H1 (cell line): ENCODE measurements around the gene CDKN2B-AS1. TPM values are rescaled to one million over a fixed set of nuclear protein-coding genes. Genes with fewer than 3 reads are reported as not detected.

Experiments used
- CTCF ChIA-PET: fragments of 300-600 bp; sonication (Branson Sonifier 250); formaldehyde crosslinking; loops from one replicate; lab custom pipeline; 2021; ENCODE audit not compliant: partially characterized antibody; lab: Charles Lee
- POLR2A ChIA-PET: fragments of 300-600 bp; sonication (Branson Sonifier 250); formaldehyde crosslinking; loops from one replicate; lab custom pipeline; 2021; ENCODE audit warnings: inconsistent platforms; ENCODE audit not compliant: partially characterized antibody; lab: Charles Lee
- DNase-seq, 2 experiments: peaks; one replicate each; pipeline versions ENCODE4 v3.0.0 to v3.0.0-alpha.2; 2010 to 2022; ENCODE audit warnings: low spot score in 2 of 2, low read depth in 1 of 2, mixed read lengths in 1 of 2
- FAIRE-seq: peaks from 2 replicates; lab custom pipeline; 2011; peaks lifted over from hg19 to GRCh38; lab: Jason Lieb, UNC
- H2AFZ ChIP-seq: 2 replicates; pipeline ENCODE4 v1.8.1; 2012; ENCODE audit warnings: low read length, inconsistent platforms
- H2AK5ac ChIP-seq: 2 replicates; pipeline ENCODE4 v1.6.1; 2013; ENCODE audit warnings: low read depth, low read length
- H2BK120ac ChIP-seq: replicated peaks from 2 replicates; pipeline ENCODE3; 2013; ENCODE audit warnings: low read depth, low read length, inconsistent platforms
- H2BK12ac ChIP-seq: 2 replicates; pipeline ENCODE4 v1.6.1; 2013; ENCODE audit warnings: low read depth, low read length
- H2BK15ac ChIP-seq: 2 replicates; pipeline ENCODE4 v1.6.1; 2013; ENCODE audit warnings: low read length
- H2BK20ac ChIP-seq: 2 replicates; pipeline ENCODE4 v1.6.1; 2013; ENCODE audit warnings: low read length
- H2BK5ac ChIP-seq: 2 replicates; pipeline ENCODE4 v1.6.1; 2013; ENCODE audit warnings: low read depth, low read length
- H3K14ac ChIP-seq: 2 replicates; pipeline ENCODE4 v1.6.1; 2013; ENCODE audit warnings: inconsistent platforms; ENCODE audit not compliant: insufficient read length
- H3K18ac ChIP-seq: 2 replicates; pipeline ENCODE4 v1.6.1; 2013; ENCODE audit warnings: low read length; ENCODE audit errors: extremely low read depth
- H3K23ac ChIP-seq: 2 replicates; pipeline ENCODE4 v1.6.1; 2013; ENCODE audit warnings: inconsistent platforms; ENCODE audit not compliant: insufficient read length
- H3K23me2 ChIP-seq: 2 replicates; pipeline ENCODE4 v1.6.1; 2013; ENCODE audit warnings: low read depth, low read length
- H3K27ac ChIP-seq: 2 replicates; pipeline ENCODE4 v1.6.1; 2011; ENCODE audit warnings: low read depth, low read length, inconsistent platforms
- H3K27me3 ChIP-seq, 4 experiments: replicated peaks in 1 of 4; 1 replicate in 1 of 4; 2 replicates in 3 of 4; pipeline versions ENCODE4 v1.6.1 to v1.8.1; 2011 to 2013; ENCODE audit warnings: low read length in 3 of 4, mild to moderate bottlenecking in 3 of 4, inconsistent platforms in 2 of 4, mixed read lengths in 2 of 4, moderate library complexity in 1 of 4; ENCODE audit not compliant: control insufficient read depth in 3 of 4, insufficient read depth in 3 of 4; ENCODE audit errors: extremely low read depth in 1 of 4
- H3K36me3 ChIP-seq, 4 experiments: 2 replicates each; pipeline versions ENCODE4 v1.6.1 to v1.8.1; 2011 to 2013; ENCODE audit warnings: mild to moderate bottlenecking in 4 of 4, low read length in 3 of 4, moderate library complexity in 2 of 4, control low read depth in 1 of 4, inconsistent platforms in 1 of 4; ENCODE audit not compliant: insufficient read depth in 4 of 4, control insufficient read depth in 2 of 4
- H3K4ac ChIP-seq: replicated peaks from 2 replicates; pipeline ENCODE3; 2013; ENCODE audit warnings: low read length, low read depth, mixed read lengths, inconsistent platforms; ENCODE audit not compliant: insufficient read length
- H3K4me1 ChIP-seq, 4 experiments: replicated peaks in 1 of 4; 1 replicate in 1 of 4; 2 replicates in 3 of 4; pipeline versions ENCODE4 v1.6.1 to v1.8.1; 2011 to 2013; ENCODE audit warnings: low read length in 3 of 4, inconsistent platforms in 2 of 4, mixed read lengths in 1 of 4; ENCODE audit not compliant: insufficient read depth in 4 of 4, control insufficient read depth in 3 of 4
- H3K4me2 ChIP-seq, 2 experiments: 2 replicates each; pipeline versions ENCODE4 v1.6.1 to v1.8.1; 2011 to 2013; ENCODE audit warnings: low read depth in 2 of 2, low read length in 2 of 2, control low read depth in 1 of 2, inconsistent platforms in 1 of 2, mild to moderate bottlenecking in 1 of 2; ENCODE audit not compliant: insufficient read depth in 1 of 2
- H3K4me3 ChIP-seq, 4 experiments: fragments of 200-600, 300-600 bp in 1 of 4; sonication (generic), shearing (Covaris generic), sonication (Bioruptor Twin) in 1 of 4; 2 replicates each; pipeline versions ENCODE4 v1.5.1 to v1.8.1; 2011 to 2016; ENCODE audit warnings: low read length in 4 of 4, low read depth in 3 of 4, control low read depth in 2 of 4, inconsistent platforms in 2 of 4, mild to moderate bottlenecking in 2 of 4, mixed read lengths in 1 of 4, moderate library complexity in 1 of 4; ENCODE audit not compliant: insufficient read depth in 2 of 4; ENCODE audit errors: extremely low read depth in 1 of 4
- H3K56ac ChIP-seq: replicated peaks from 2 replicates; pipeline ENCODE3; 2013; ENCODE audit warnings: low read depth, mild to moderate bottlenecking, mixed read lengths, low read length, inconsistent platforms; ENCODE audit not compliant: insufficient read length
- H3K79me1 ChIP-seq: 2 replicates; pipeline ENCODE4 v1.6.1; 2013; ENCODE audit warnings: low read depth, low read length, control low read depth
- H3K79me2 ChIP-seq, 2 experiments: 2 replicates each; pipeline versions ENCODE4 v1.6.1 to v1.8.1; 2012 to 2013; ENCODE audit warnings: low read length in 2 of 2, mild to moderate bottlenecking in 2 of 2, inconsistent platforms in 1 of 2; ENCODE audit not compliant: insufficient read depth in 2 of 2, control insufficient read depth in 1 of 2
- H3K9ac ChIP-seq, 4 experiments: replicated peaks in 1 of 4; 1 replicate in 1 of 4; 2 replicates in 3 of 4; pipeline versions ENCODE4 v1.6.1 to v1.8.1; 2011 to 2013; ENCODE audit warnings: low read depth in 3 of 4, low read length in 3 of 4, control low read depth in 2 of 4, mild to moderate bottlenecking in 2 of 4, moderate library complexity in 2 of 4, inconsistent platforms in 1 of 4; ENCODE audit errors: extremely low read depth in 1 of 4
- H3K9me3 ChIP-seq, 2 experiments: 2 replicates each; pipeline versions ENCODE4 v1.6.1 to v1.8.1; 2012 to 2013; ENCODE audit warnings: mild to moderate bottlenecking in 2 of 2, moderate library complexity in 2 of 2, control low read depth in 1 of 2, inconsistent platforms in 1 of 2, low read depth in 1 of 2, low read length in 1 of 2, mixed read lengths in 1 of 2; ENCODE audit not compliant: insufficient read depth in 2 of 2
- H4K20me1 ChIP-seq, 2 experiments: replicated peaks in 1 of 2; 2 replicates each; pipeline versions ENCODE3 to v1.8.1; 2011 to 2013; ENCODE audit warnings: inconsistent platforms in 2 of 2, low read length in 2 of 2, mild to moderate bottlenecking in 1 of 2; ENCODE audit not compliant: insufficient read depth in 2 of 2, control insufficient read depth in 1 of 2
- H4K5ac ChIP-seq: 2 replicates; pipeline ENCODE4 v1.6.1; 2013; ENCODE audit warnings: low read length, low read depth, mixed read lengths, inconsistent platforms; ENCODE audit not compliant: insufficient read length
- H4K8ac ChIP-seq: 2 replicates; pipeline ENCODE4 v1.8.0; 2013; ENCODE audit warnings: mild to moderate bottlenecking, moderate library complexity, low read length, inconsistent platforms; ENCODE audit not compliant: insufficient read depth; ENCODE audit errors: extremely low read depth
- H4K91ac ChIP-seq: replicated peaks from 2 replicates; pipeline ENCODE3; 2013; ENCODE audit warnings: low read length, mixed read lengths, inconsistent platforms; ENCODE audit not compliant: insufficient read length
- CHD2 ChIP-seq: IDR thresholded peaks from 2 replicates; pipeline ENCODE4 v1.6.1; 2012; ENCODE audit warnings: low read length, improper control_type of control experiment
- MAFK ChIP-seq: IDR thresholded peaks from 2 replicates; pipeline ENCODE4 v1.6.1; 2012; ENCODE audit warnings: low read depth, mild to moderate bottlenecking, improper control_type of control experiment, low read length
- WGBS, 2 experiments: shearing (Covaris generic) in 1 of 2; methylation state at CpG; one replicate each; pipeline versions ENCODE4 v1.1.6 to v1.1.7; 2013 to 2015; ENCODE audit warnings: low lambda C conversion rate in 2 of 2, mixed read lengths in 2 of 2, inconsistent platforms in 1 of 2, low coverage in 1 of 2, missing lambda C conversion rate in 1 of 2; ENCODE audit not compliant: insufficient replicate concordance in 2 of 2, insufficient coverage in 1 of 2, insufficient read length in 1 of 2; ENCODE audit errors: extremely low coverage in 1 of 2, missing lambda C conversion rate in 1 of 2; 5-methylcytosine and 5-hydroxymethylcytosine counted together
- polyA plus RNA-seq, 7 experiments: library from polyadenylated mRNA; depleted of rRNA in 3 of 7; stranded (reverse) in 5 of 7; unstranded in 2 of 7; fragments of >200 nt in 5 of 7; fragments of 200-250 nt in 2 of 7; gene quantifications; 1 replicate in 5 of 7; 2 replicates in 1 of 7; 4 replicates in 1 of 7; pipeline versions ENCODE4 v1.2.1 to v1.2.3, GENCODE V29; 2011 to 2013; ENCODE audit warnings: missing spikeins in 2 of 7, mixed read lengths in 2 of 7
- total RNA-seq: library from RNA; stranded (reverse); fragmentation: NEBNext Ultra II Directional; extraction: Animal tissue kit (Norgen Biotek cat#: 25700); gene quantifications from 2 replicates; pipeline ENCODE4 v1.2.1, GENCODE V29; 2021

Gene CDKN2B-AS1
- total and polyA plus RNA-seq, 2 of the 8 experiments (the other 6 are each of a cell fraction or from before 2014, with no cell fraction given) = not detected

- Histone ChIP-seq H3K4me2 (no peak overlapping the region), H2BK20ac (no peak overlapping the region), H3K79me2 (no peaks in the 10 kb centered on the region), H2BK15ac (no peak overlapping the region), H2AK5ac (no peak overlapping the region), H3K79me1 (no peaks in the 10 kb centered on the region), H4K8ac (no peak overlapping the region), H4K5ac (no peak overlapping the region), H3K36me3 (no peaks in the 10 kb centered on the region), H2AFZ (no peak overlapping the region), H2BK5ac (no peak overlapping the region), H2BK12ac (no peak overlapping the region), H3K4ac (no peak overlapping the region), H3K23me2 (no peaks in the 10 kb centered on the region), H3K23ac (no peak overlapping the region), H3K9me3 (no peaks in the 10 kb centered on the region), H3K56ac (no peak overlapping the region), H3K18ac (no peak overlapping the region), H3K27me3 (no peaks in the 10 kb centered on the region), H3K27ac (no peak overlapping the region), H3K4me1 (no peaks in the 10 kb centered on the region), H2BK120ac (no peak overlapping the region), H3K4me3 (no peak overlapping the region), H3K9ac (no peak overlapping the region), H4K20me1 (no peaks in the 10 kb centered on the region), H4K91ac (no peak overlapping the region), H3K14ac (no peak overlapping the region)
- no peak for TF ChIP-seq CHD2
- no peak for TF ChIP-seq MAFK
- FAIRE-seq = no peak
- ChIA-PET CTCF (interaction anchor here (1.1 kb wide), 1 partner anchor 35 kb away, joined by 3 read pairs; no protein-coding TSS in a partner anchor), POLR2A (no interaction called here)
- DNase-seq = no peak
- WGBS, 2 experiments = 92% methylated on average over 3 of the region's 3 CpGs; no CpG with 5 or more reads in 1 of the 2 experiments
Observed at GRCh38 chr9:22136461-22137096, 142.0 kb downstream of the CDKN2B-AS1 start.
